HepG2 (cell line): Measurements from ENCODE around the gene NUTF2. TPM values are rescaled to one million over a fixed set of nuclear protein-coding genes. Genes with fewer than 3 reads are reported as not detected.
A peak's percentile ranks its signal among the peaks of the same experiment; 100 is the strongest.

Experiments
- ATAD3A ChIP-seq: sonication (generic); formaldehyde crosslinking; IDR thresholded peaks from 2 replicates; pipeline ENCODE4 v1.4.0; 2020; ENCODE audit warnings: missing genetic modification reagents
- BRD4 ChIP-seq: sonication (generic); formaldehyde crosslinking; IDR thresholded peaks from 2 replicates; pipeline ENCODE4 v1.4.0; 2020; ENCODE audit warnings: missing genetic modification reagents
- EZH2 ChIP-seq: conservative IDR thresholded peaks from 2 replicates; pipeline ENCODE4 v1.6.1; 2012; ENCODE audit warnings: mild to moderate bottlenecking, low read depth, low read length, moderate library complexity
- JARID2 ChIP-seq: sonication (generic); formaldehyde crosslinking; IDR thresholded peaks from 2 replicates; pipeline ENCODE4 v1.8.1; 2023; ENCODE audit warnings: missing genetic modification reagents, inconsistent platforms; ENCODE audit not compliant: insufficient replicate concordance
- MED13 ChIP-seq: sonication (generic); formaldehyde crosslinking; IDR thresholded peaks from 2 replicates; pipeline ENCODE4 v1.5.0; 2020; ENCODE audit warnings: missing genetic modification reagents
- RFX1 ChIP-seq: fragments of 450-650 bp; IDR thresholded peaks from 2 replicates; pipeline ENCODE4 v1.6.1; 2017
- SNRNP70 ChIP-seq: fragments of 200-400 bp; formaldehyde crosslinking; IDR thresholded peaks from 2 replicates; pipeline ENCODE4 v1.6.1; 2017; ENCODE audit warnings: mild to moderate bottlenecking, low read depth, low read length, moderate library complexity
- ZMYM4 ChIP-seq: sonication (generic); formaldehyde crosslinking; IDR thresholded peaks from 2 replicates; pipeline ENCODE4 v1.8.1; 2023; ENCODE audit warnings: mild to moderate bottlenecking, missing genetic modification reagents
- ZNF180 ChIP-seq: sonication (generic); formaldehyde crosslinking; IDR thresholded peaks from 2 replicates; pipeline ENCODE4 v1.4.0; 2020; ENCODE audit warnings: low read depth, missing genetic modification reagents, borderline replicate concordance
- ZNF33A ChIP-seq: sonication (generic); formaldehyde crosslinking; IDR thresholded peaks from 2 replicates; pipeline ENCODE4 v1.5.1; 2020; ENCODE audit warnings: missing genetic modification reagents, mild to moderate bottlenecking, moderate library complexity, borderline replicate concordance
- ZNF367 ChIP-seq: sonication (generic); formaldehyde crosslinking; IDR thresholded peaks from 2 replicates; pipeline ENCODE4 v1.4.0; 2020; ENCODE audit warnings: missing genetic modification reagents, borderline replicate concordance
- ZNF644 ChIP-seq: IDR thresholded peaks from 2 replicates; pipeline ENCODE4 v1.6.1; 2016; ENCODE audit warnings: low read depth
- ZNF839 ChIP-seq: sonication (generic); formaldehyde crosslinking; IDR thresholded peaks from 2 replicates; pipeline ENCODE4 v1.4.0; 2020; ENCODE audit warnings: missing genetic modification reagents, mild to moderate bottlenecking, borderline replicate concordance
- polyA plus RNA-seq, 8 experiments: library from polyadenylated mRNA; depleted of rRNA in 3 of 8; stranded (reverse) in 7 of 8; unstranded in 1 of 8; fragments of >200 nt; fragmentation: Illumina TruSeq in 4 of 8; extraction: Trizol in 4 of 8; gene quantifications; 2 replicates each; pipeline versions ENCODE4 v1.2.1 to v1.2.3, GENCODE V29; 2011 to 2016; ENCODE audit warnings: low read depth in 4 of 8, missing spikeins in 1 of 8, mixed read lengths in 1 of 8; ENCODE audit not compliant: insufficient read depth in 1 of 8
- total RNA-seq, 5 experiments: library from RNA; depleted of rRNA; stranded (reverse); fragments of >200 nt; fragmentation: Illumina TruSeq; extraction: Trizol; gene quantifications; 2 replicates each; pipeline ENCODE4 v1.2.3, GENCODE V29; 2016; ENCODE audit warnings: low read depth in 1 of 5
- TF ChIP-seq, protein P1 (sequence below): sonication (generic); formaldehyde crosslinking; IDR thresholded peaks from 2 replicates; pipeline ENCODE4 v1.4.0; 2020; ENCODE audit warnings: mild to moderate bottlenecking, low read depth, missing genetic modification reagents
- TF ChIP-seq, protein P2 (sequence below): sonication (generic); formaldehyde crosslinking; IDR thresholded peaks from 2 replicates; pipeline ENCODE4 v1.5.0; 2020; ENCODE audit warnings: missing genetic modification reagents
- TF ChIP-seq, protein P3 (sequence below): sonication (generic); formaldehyde crosslinking; IDR thresholded peaks from 2 replicates; pipeline ENCODE4 v1.4.0; 2020; ENCODE audit warnings: missing genetic modification reagents
- TF ChIP-seq, protein P4 (sequence below): sonication (generic); formaldehyde crosslinking; IDR thresholded peaks from 2 replicates; pipeline ENCODE4 v1.5.1; 2020; ENCODE audit warnings: missing genetic modification reagents, mild to moderate bottlenecking, borderline replicate concordance
- TF ChIP-seq, protein P5 (sequence below): IDR thresholded peaks from 2 replicates; pipeline ENCODE4 v1.6.1; 2018; ENCODE audit warnings: missing genetic modification reagents
- TF ChIP-seq, protein P6 (sequence below): sonication (generic); IDR thresholded peaks from 2 replicates; pipeline ENCODE4 v1.6.1; 2016; ENCODE audit warnings: low read depth, borderline replicate concordance

The NUTF2 gene
- total and polyA plus RNA-seq, 2 of the 13 experiments (the other 11 are each of a cell fraction or from before 2014, with no cell fraction given): 168 to 214 TPM

DNA sequence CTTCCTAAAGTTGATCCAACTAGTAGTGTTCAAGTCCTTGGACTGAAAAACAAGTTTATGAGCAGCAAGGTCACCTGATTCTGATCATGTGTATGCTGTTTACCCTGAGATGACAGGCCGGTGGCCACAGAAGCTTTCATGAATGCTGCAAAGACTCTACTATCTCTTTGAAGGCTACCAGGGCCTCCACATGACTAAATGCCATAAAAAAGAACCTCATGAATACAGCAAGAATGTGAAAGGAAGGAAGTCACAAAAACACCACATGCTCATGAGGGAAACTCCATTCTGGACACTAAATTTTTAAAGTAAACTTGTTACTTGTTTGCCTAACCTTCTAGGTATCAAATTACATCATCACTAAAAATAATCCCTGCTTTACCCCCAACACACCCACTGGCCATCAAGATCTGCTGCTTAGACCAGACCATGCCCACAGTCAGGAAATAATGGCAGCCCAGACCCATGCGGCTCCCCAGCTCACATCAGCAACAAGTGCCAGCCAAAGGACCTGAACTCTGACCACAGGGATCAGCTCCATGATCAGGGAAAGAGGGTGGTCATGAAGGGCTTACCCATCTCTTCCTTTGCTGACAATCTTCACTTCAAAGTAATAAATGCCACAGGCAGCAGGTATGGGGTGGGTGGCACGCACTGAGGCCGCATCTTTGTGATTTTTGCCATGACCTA lies 41.7 kb upstream of the NUTF2 start (continued):
- TF ChIP-seq, protein P1, sequence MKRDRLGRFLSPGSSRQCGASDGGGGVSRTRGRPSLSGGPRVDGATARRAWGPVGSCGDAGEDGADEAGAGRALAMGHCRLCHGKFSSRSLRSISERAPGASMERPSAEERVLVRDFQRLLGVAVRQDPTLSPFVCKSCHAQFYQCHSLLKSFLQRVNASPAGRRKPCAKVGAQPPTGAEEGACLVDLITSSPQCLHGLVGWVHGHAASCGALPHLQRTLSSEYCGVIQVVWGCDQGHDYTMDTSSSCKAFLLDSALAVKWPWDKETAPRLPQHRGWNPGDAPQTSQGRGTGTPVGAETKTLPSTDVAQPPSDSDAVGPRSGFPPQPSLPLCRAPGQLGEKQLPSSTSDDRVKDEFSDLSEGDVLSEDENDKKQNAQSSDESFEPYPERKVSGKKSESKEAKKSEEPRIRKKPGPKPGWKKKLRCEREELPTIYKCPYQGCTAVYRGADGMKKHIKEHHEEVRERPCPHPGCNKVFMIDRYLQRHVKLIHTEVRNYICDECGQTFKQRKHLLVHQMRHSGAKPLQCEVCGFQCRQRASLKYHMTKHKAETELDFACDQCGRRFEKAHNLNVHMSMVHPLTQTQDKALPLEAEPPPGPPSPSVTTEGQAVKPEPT: no peak
- TF ChIP-seq, protein P2, sequence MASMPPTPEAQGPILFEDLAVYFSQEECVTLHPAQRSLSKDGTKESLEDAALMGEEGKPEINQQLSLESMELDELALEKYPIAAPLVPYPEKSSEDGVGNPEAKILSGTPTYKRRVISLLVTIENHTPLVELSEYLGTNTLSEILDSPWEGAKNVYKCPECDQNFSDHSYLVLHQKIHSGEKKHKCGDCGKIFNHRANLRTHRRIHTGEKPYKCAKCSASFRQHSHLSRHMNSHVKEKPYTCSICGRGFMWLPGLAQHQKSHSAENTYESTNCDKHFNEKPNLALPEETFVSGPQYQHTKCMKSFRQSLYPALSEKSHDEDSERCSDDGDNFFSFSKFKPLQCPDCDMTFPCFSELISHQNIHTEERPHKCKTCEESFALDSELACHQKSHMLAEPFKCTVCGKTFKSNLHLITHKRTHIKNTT: no peak
- TF ChIP-seq, protein P3, sequence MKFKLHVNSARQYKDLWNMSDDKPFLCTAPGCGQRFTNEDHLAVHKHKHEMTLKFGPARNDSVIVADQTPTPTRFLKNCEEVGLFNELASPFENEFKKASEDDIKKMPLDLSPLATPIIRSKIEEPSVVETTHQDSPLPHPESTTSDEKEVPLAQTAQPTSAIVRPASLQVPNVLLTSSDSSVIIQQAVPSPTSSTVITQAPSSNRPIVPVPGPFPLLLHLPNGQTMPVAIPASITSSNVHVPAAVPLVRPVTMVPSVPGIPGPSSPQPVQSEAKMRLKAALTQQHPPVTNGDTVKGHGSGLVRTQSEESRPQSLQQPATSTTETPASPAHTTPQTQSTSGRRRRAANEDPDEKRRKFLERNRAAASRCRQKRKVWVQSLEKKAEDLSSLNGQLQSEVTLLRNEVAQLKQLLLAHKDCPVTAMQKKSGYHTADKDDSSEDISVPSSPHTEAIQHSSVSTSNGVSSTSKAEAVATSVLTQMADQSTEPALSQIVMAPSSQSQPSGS: 0 out of 2 replicates have a peak, but pooled peaks have one; percentile 46
- no peak for TF ChIP-seq ZNF180 (CRISPR knock-in tag)
- TF ChIP-seq, protein P4, sequence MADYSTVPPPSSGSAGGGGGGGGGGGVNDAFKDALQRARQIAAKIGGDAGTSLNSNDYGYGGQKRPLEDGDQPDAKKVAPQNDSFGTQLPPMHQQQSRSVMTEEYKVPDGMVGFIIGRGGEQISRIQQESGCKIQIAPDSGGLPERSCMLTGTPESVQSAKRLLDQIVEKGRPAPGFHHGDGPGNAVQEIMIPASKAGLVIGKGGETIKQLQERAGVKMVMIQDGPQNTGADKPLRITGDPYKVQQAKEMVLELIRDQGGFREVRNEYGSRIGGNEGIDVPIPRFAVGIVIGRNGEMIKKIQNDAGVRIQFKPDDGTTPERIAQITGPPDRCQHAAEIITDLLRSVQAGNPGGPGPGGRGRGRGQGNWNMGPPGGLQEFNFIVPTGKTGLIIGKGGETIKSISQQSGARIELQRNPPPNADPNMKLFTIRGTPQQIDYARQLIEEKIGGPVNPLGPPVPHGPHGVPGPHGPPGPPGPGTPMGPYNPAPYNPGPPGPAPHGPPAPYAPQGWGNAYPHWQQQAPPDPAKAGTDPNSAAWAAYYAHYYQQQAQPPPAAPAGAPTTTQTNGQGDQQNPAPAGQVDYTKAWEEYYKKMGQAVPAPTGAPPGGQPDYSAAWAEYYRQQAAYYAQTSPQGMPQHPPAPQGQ (CRISPR knock-in tag): no peak
- TF ChIP-seq BRD4 (CRISPR knock-in tag): no peak
- no peak for TF ChIP-seq ZNF367 (CRISPR knock-in tag)
- TF ChIP-seq EZH2: no peak
- no peak for TF ChIP-seq MED13 (CRISPR knock-in tag)
- TF ChIP-seq ZNF33A (CRISPR knock-in tag): no peak
- no peak for TF ChIP-seq SNRNP70
- TF ChIP-seq RFX1: no peak
- TF ChIP-seq, protein P5, sequence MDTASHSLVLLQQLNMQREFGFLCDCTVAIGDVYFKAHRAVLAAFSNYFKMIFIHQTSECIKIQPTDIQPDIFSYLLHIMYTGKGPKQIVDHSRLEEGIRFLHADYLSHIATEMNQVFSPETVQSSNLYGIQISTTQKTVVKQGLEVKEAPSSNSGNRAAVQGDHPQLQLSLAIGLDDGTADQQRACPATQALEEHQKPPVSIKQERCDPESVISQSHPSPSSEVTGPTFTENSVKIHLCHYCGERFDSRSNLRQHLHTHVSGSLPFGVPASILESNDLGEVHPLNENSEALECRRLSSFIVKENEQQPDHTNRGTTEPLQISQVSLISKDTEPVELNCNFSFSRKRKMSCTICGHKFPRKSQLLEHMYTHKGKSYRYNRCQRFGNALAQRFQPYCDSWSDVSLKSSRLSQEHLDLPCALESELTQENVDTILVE: peak; percentile 40; the same call in 1 of the 2 replicates
- TF ChIP-seq, protein P6, sequence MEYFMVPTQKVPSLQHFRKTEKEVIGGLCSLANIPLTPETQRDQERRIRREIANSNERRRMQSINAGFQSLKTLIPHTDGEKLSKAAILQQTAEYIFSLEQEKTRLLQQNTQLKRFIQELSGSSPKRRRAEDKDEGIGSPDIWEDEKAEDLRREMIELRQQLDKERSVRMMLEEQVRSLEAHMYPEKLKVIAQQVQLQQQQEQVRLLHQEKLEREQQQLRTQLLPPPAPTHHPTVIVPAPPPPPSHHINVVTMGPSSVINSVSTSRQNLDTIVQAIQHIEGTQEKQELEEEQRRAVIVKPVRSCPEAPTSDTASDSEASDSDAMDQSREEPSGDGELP: peak; percentile 74; the same call in 1 of the 2 replicates
- TF ChIP-seq ZNF839 (CRISPR knock-in tag): no peak
- TF ChIP-seq ZNF644 (CRISPR knock-in tag): 0 out of 2 replicates have a peak, but pooled peaks have one; percentile 10
- no peak for TF ChIP-seq ZMYM4 (CRISPR knock-in tag)
- TF ChIP-seq ATAD3A (CRISPR knock-in tag): no peak
- no peak for TF ChIP-seq JARID2 (CRISPR knock-in tag)
